Stomach (tissue), 9 donors: ENCODE measurements around the gene RASGRP3. TPM values are rescaled to one million over a fixed set of nuclear protein-coding genes. Genes with fewer than 3 reads are reported as not detected.

Source experiments
- DNase-seq, 2 donors: peaks; one replicate each; pipeline versions ENCODE4 v3.0.0 to v3.0.0-alpha.2; 2013 to 2019
- H3K27ac ChIP-seq, 5 donors: fragments of 200-600 bp in 4 of 5; sonication (generic) in 4 of 5; one replicate each; pipeline ENCODE4 v1.5.1; 2013 to 2019; ENCODE audit warnings: mild to moderate bottlenecking in 1 of 5, moderate library complexity in 1 of 5
- H3K27me3 ChIP-seq, 3 donors: fragments of 200-600 bp; sonication (generic); one replicate each; pipeline ENCODE4 v1.5.1; 2017 to 2019; ENCODE audit warnings: mixed run types in 1 of 3
- H3K36me3 ChIP-seq, 4 donors: fragments of 200-600 bp; sonication (generic); 1 replicate in 3 of 4; 2 replicates in 1 of 4; pipeline ENCODE4 v1.5.1; 2016 to 2019
- H3K4me1 ChIP-seq, 4 donors: fragments of 200-600 bp; sonication (generic); one replicate each; pipeline ENCODE4 v1.5.1; 2016 to 2019
- H3K4me3 ChIP-seq, 4 donors: fragments of 200-600 bp; sonication (generic) in 3 of 4; one replicate each; pipeline ENCODE4 v1.5.1; 2016 to 2019; ENCODE audit warnings: mild to moderate bottlenecking in 1 of 4
- H3K9me3 ChIP-seq, 4 donors: fragments of 200-600 bp; sonication (generic); one replicate each; pipeline ENCODE4 v1.5.1; 2016 to 2019
- EP300 ChIP-seq: sonication (generic); formaldehyde crosslinking; IDR thresholded peaks from one replicate; pipeline ENCODE4 v1.6.1; 2017; ENCODE audit warnings: antibody characterized with exemption
- POLR2A ChIP-seq, 4 donors: fragments of 450-650 bp; IDR thresholded peaks; one replicate each; pipeline ENCODE4 v1.6.1; 2016; ENCODE audit warnings: antibody characterized with exemption in 4 of 4, control low read depth in 2 of 4, mild to moderate bottlenecking in 1 of 4, moderate library complexity in 1 of 4
- POLR2AphosphoS5 ChIP-seq, 3 donors: sonication (generic); formaldehyde crosslinking; IDR thresholded peaks; one replicate each; pipeline ENCODE4 v1.6.1; 2016; ENCODE audit warnings: antibody characterized with exemption in 3 of 3
- WGBS, 5 donors: extraction: QIAGEN DNeasy Blood & Tissue Kit in 3 of 5; methylation state at CpG; one replicate each; pipeline versions ENCODE4 v1.1.5 to v1.1.7; 2013 to 2018; 5-methylcytosine and 5-hydroxymethylcytosine counted together
- intact Hi-C: fragments of 100-400 bp; cut with DNase I; formaldehyde crosslinking; loops from one replicate; pipeline ENCODE4 v1.15.1; 2023; ENCODE audit warnings: low total_unique reads
- polyA plus RNA-seq, 3 donors: library from polyadenylated mRNA; stranded (reverse); fragments of 200-250 nt; gene quantifications; one replicate each; pipeline ENCODE4 v1.2.3, GENCODE V29; 2013
- total RNA-seq, 5 donors: library from RNA; depleted of rRNA; stranded (reverse); fragments of >200 nt; gene quantifications; one replicate each; pipeline versions ENCODE4 v1.1.0 to v1.2.3, GENCODE V29; 2014 to 2016
- TF ChIP-seq, protein P1 (sequence below), 7 experiments: fragments of 450-650 bp in 4 of 7; fragments of 200-600 bp in 3 of 7; sonication (generic) in 3 of 7; IDR thresholded peaks; one replicate each; pipeline ENCODE4 v1.5.1; 2016 to 2019; ENCODE audit warnings: antibody characterized with exemption in 7 of 7, control low read depth in 2 of 7, mild to moderate bottlenecking in 1 of 7
- donor health status: healthy with polysubstance abuse.
- donor health status: Bipolar disorder and iron deficiency.
- donor health status: healthy.

The RASGRP3 gene
- total and polyA plus RNA-seq, 8 donors = 0.29 to 51.3 (median 10.1) TPM

- H3K9me3 ChIP-seq = no peaks in the 10 kb centered on the region
- 55 to 63% (median 60%) methylated on average over 10 of the region's 10 CpGs for WGBS, 5 donors
- no peaks in the 10 kb centered on the region for H3K27me3 ChIP-seq
- no peaks in the 10 kb centered on the region for H3K36me3 ChIP-seq
- H3K27ac ChIP-seq = peak overlapping the region in 1 of 5 donors; percentile 9
- intact Hi-C loops = no loop called here
- TF ChIP-seq EP300 (no peak), POLR2AphosphoS5 (IDR thresholded peaks at IDR 0.05) (no peak), POLR2A (IDR thresholded peaks at IDR 0.05) (no peak)
- TF ChIP-seq, protein P1, sequence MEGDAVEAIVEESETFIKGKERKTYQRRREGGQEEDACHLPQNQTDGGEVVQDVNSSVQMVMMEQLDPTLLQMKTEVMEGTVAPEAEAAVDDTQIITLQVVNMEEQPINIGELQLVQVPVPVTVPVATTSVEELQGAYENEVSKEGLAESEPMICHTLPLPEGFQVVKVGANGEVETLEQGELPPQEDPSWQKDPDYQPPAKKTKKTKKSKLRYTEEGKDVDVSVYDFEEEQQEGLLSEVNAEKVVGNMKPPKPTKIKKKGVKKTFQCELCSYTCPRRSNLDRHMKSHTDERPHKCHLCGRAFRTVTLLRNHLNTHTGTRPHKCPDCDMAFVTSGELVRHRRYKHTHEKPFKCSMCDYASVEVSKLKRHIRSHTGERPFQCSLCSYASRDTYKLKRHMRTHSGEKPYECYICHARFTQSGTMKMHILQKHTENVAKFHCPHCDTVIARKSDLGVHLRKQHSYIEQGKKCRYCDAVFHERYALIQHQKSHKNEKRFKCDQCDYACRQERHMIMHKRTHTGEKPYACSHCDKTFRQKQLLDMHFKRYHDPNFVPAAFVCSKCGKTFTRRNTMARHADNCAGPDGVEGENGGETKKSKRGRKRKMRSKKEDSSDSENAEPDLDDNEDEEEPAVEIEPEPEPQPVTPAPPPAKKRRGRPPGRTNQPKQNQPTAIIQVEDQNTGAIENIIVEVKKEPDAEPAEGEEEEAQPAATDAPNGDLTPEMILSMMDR (IDR thresholded peaks at IDR 0.05) = no peak
- DNase-seq = no peak
- H3K4me1 ChIP-seq = peaks cover 0 to 31% (median 2%) of the 10 kb centered on the region in 4 donors
- no peak overlapping the region for H3K4me3 ChIP-seq
Measured at GRCh38 chr2:33494155-33494779, 17.8 kb downstream of the RASGRP3 start.

DNA sequence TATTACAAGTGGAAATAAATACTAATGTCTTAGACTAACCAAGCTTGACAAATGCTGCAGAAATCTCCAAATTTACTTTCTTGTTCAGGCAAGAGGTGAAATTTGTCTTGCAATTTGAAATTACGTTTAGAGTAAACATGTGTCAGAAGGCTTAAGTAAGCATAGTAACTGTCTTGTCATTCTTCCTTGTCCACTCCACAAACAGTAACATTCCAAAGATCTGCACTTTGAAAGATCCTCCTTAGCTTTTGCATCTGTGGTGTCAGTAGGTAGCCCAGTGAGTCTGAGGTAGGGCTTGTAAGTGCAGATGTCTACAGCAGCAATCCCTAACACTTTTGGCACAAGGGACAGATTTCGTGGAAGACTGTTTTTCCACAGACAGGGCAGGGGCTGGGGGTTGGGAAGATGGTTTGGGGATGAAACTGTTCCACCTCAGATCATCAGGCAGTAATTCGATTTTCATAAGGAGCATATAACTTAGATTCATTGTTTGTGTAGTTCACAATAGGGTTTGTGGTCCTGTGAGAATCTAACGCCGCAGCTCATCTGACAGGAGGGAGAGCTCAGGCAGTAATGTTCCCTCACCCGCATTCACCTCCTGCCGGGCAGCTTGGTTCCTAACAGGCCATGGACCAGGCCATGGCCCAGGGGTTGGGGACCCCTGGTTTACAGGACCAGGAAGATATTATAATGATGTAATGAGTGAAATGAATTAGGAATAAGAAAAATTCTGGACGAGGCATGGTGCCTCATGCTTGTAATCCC, 18.6 kb downstream of the RASGRP3 start:
- H3K36me3 ChIP-seq = no peaks in the 10 kb centered on the region
- H3K4me1 ChIP-seq = peaks cover 0 to 31% (median 2%) of the 10 kb centered on the region in 4 donors
- no peaks in the 10 kb centered on the region for H3K9me3 ChIP-seq
- intact Hi-C loops = no loop called here
- no peaks in the 10 kb centered on the region for H3K27me3 ChIP-seq
- H3K4me3 ChIP-seq = no peak overlapping the region
- WGBS, 5 donors = 76 to 86% (median 84%) methylated on average over 8 of the region's 8 CpGs
- no peak for DNase-seq
- no peak for TF ChIP-seq POLR2A (IDR thresholded peaks at IDR 0.05)
- TF ChIP-seq, protein P1 (IDR thresholded peaks at IDR 0.05) = no peak
- no peak for TF ChIP-seq POLR2AphosphoS5 (IDR thresholded peaks at IDR 0.05)
- TF ChIP-seq EP300 = no peak
- H3K27ac ChIP-seq = peak overlapping the region in 1 of 5 donors; percentile 9

- Histone ChIP-seq H3K27ac (peak overlapping the region in 1 of 5 donors; percentile 9), H3K4me1 (peaks cover 0 to 31% (median 2%) of the 10 kb centered on the region in 4 donors), H3K36me3 (no peaks in the 10 kb centered on the region), H3K4me3 (no peak overlapping the region), H3K9me3 (no peaks in the 10 kb centered on the region), H3K27me3 (no peaks in the 10 kb centered on the region)
- 81 to 93% (median 91%) methylated on average over 2 of the region's 2 CpGs for WGBS, 5 donors
- DNase-seq = no peak
- TF ChIP-seq, protein P1 (IDR thresholded peaks at IDR 0.05) = no peak
- TF ChIP-seq POLR2A (IDR thresholded peaks at IDR 0.05) = no peak
- no peak for TF ChIP-seq EP300
- intact Hi-C loops = no loop called here
Measured at GRCh38 chr2:33495683-33496082, 19.2 kb downstream of the RASGRP3 start.

DNA sequence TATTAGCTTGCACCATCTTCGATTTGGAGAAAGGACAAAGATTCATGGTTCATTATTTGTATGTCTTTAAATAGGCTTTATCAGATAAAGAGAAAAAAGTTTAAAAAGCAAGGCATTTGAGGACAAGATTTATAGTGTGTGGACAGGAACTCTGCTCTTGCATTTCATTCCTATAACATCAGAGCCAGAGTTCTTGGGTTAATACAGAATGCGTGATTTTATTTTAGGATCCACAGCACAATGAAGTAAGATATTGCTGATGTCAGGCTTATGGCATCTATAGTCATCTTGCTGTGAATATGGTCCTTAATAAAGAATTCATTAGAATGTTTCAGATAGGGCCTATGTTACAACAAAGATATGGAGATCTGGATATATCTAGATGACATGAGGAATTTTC, 19.7 kb downstream of the RASGRP3 start:
- TF ChIP-seq POLR2AphosphoS5 (IDR thresholded peaks at IDR 0.05) (no peak), EP300 (no peak), POLR2A (IDR thresholded peaks at IDR 0.05) (no peak)
- TF ChIP-seq, protein P1 (IDR thresholded peaks at IDR 0.05) = no peak

More for the DNA sequence above, 19.7 kb downstream of the RASGRP3 start:
- DNase-seq = no peak
- Histone ChIP-seq H3K27ac (no peak overlapping the region), H3K36me3 (no peaks in the 10 kb centered on the region), H3K9me3 (no peaks in the 10 kb centered on the region), H3K4me3 (no peak overlapping the region), H3K27me3 (no peaks in the 10 kb centered on the region), H3K4me1 (peaks cover 0 to 31% (median 2%) of the 10 kb centered on the region in 4 donors)
- WGBS, 5 donors = 69 to 73% (median 72%) methylated on average over 2 of the region's 2 CpGs
- intact Hi-C loops = no loop called here
